ENCODE results near the gene ABTB2. TPM values are rescaled to one million over a fixed set of nuclear protein-coding genes. Genes with fewer than 3 reads are reported as not detected.

The ABTB2 gene
- total RNA-seq, 6 experiments from 2014 or later, result 6.0 to 14.9 (median 10.0) TPM

DNA sequence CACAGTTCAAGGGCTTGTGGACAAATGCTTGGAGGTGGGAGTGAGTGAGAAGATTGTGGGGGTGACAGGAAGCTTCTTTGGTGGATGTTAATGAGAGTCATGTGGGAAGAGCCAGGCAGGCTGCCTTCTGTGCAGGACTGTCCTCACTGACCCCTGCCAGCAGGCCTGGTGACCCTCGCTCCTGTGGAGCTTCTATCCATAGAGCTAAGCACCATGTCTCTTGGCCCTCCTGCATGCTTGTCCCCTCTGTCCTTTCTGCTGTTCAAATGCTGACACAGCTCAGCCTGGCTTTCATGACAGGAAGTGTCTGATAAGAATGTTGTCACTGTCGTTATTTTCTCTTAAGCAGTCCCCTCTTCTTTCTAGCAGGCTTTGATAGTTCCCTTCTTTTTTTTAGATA is 214.8 kb downstream of the ABTB2 start:
- Histone ChIP-seq H3K4me3 (no peak overlapping the region), H3K36me3 (peaks cover 0 to 91% (median 33%) of the 10 kb centered on the region in 4 donors), H3K9me3 (no peaks in the 10 kb centered on the region), H3K4me1 (no peaks in the 10 kb centered on the region), H3K27me3 (no peaks in the 10 kb centered on the region), H3K27ac (no peak overlapping the region)
- intact Hi-C loops (cut with DNase I), result no loop called here
- WGBS (ENCODE audit: insufficient coverage, low coverage, low lambda C conversion rate, missing lambda C conversion rate), result 74% methylated on average over 1 of the region's 2 CpGs
- TF ChIP-seq, protein P1, sequence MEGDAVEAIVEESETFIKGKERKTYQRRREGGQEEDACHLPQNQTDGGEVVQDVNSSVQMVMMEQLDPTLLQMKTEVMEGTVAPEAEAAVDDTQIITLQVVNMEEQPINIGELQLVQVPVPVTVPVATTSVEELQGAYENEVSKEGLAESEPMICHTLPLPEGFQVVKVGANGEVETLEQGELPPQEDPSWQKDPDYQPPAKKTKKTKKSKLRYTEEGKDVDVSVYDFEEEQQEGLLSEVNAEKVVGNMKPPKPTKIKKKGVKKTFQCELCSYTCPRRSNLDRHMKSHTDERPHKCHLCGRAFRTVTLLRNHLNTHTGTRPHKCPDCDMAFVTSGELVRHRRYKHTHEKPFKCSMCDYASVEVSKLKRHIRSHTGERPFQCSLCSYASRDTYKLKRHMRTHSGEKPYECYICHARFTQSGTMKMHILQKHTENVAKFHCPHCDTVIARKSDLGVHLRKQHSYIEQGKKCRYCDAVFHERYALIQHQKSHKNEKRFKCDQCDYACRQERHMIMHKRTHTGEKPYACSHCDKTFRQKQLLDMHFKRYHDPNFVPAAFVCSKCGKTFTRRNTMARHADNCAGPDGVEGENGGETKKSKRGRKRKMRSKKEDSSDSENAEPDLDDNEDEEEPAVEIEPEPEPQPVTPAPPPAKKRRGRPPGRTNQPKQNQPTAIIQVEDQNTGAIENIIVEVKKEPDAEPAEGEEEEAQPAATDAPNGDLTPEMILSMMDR (IDR thresholded peaks at IDR 0.05), result no peak
- TF ChIP-seq POLR2A (IDR thresholded peaks at IDR 0.05), result no peak
- DNase-seq (no peak), ATAC-seq (peak in 1 of 4 donors; percentile 20)

DNA sequence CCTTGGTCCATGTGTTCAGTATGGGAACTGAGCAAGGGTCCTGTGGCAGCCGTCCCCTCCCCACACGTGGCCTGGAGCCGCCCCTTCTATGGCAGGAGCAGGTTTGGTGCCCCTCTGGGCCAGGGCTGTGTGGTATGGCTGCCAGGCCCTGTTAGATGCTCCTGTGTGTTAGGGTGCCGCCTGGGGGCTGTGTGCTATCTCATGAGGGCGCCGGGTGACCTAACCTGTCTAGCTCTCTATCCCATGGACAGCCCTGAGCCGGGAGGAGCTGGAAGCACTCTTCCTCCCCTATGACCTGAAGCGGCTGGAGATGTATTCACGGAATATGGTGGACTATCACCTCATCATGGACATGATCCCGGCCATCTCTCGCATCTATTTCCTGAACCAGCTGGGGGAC is 217.7 kb downstream of the ABTB2 start:
- Histone ChIP-seq H3K4me1 (no peaks in the 10 kb centered on the region), H3K4me3 (no peak overlapping the region), H3K27me3 (no peaks in the 10 kb centered on the region), H3K27ac (no peak overlapping the region), H3K36me3 (peaks cover 0 to 91% (median 34%) of the 10 kb centered on the region in 4 donors), H3K9me3 (no peaks in the 10 kb centered on the region)
- no peak for DNase-seq
- TF ChIP-seq, protein P1 (IDR thresholded peaks at IDR 0.05), result no peak
- TF ChIP-seq POLR2A (IDR thresholded peaks at IDR 0.05), result no peak
- intact Hi-C loops (cut with DNase I), result no loop called here
- 80% methylated on average over 1 of the region's 11 CpGs for WGBS (ENCODE audit: insufficient coverage, low coverage, low lambda C conversion rate, missing lambda C conversion rate)
- no peak for ATAC-seq

DNA sequence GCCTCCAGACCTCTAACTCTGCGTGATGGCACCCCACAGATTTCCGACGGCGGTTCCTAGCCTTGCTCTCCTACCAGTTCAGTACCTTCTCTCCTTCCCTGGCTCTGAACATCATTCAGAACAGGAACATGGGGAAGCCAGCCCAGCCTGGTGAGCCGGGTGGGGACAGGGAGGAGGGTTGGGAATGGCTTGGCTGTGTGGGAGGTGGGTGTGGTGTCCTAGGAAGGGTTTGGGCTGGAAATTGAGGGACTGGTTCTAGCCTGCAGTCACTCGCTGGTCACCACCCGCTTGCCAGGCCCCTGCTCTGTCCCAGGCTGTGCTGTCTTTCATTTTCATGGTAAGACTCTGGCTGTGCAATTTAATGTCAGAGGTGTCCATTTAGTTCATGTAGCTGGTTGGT is 218.5 kb downstream of the ABTB2 start:
- DNase-seq, result no peak
- no peak for ATAC-seq
- H3K4me1 ChIP-seq, result no peaks in the 10 kb centered on the region
- no peak overlapping the region for H3K27ac ChIP-seq
- intact Hi-C loops (cut with DNase I), result no loop called here
- no peaks in the 10 kb centered on the region for H3K27me3 ChIP-seq
- H3K9me3 ChIP-seq, result no peaks in the 10 kb centered on the region
- peaks cover 0 to 91% (median 31%) of the 10 kb centered on the region in 4 donors for H3K36me3 ChIP-seq
- WGBS (ENCODE audit: insufficient coverage, low coverage, low lambda C conversion rate, missing lambda C conversion rate), result 80% methylated on average over 4 of the region's 7 CpGs
- no peak overlapping the region for H3K4me3 ChIP-seq
- TF ChIP-seq, protein P1 (IDR thresholded peaks at IDR 0.05), result no peak
- TF ChIP-seq POLR2A (IDR thresholded peaks at IDR 0.05), result no peak

GRCh38 chr11:34136420-34136819 is 221.4 kb downstream of the ABTB2 start:
- DNase-seq (no peak), ATAC-seq (no peak)
- intact Hi-C loops (cut with DNase I), result no loop called here
- Histone ChIP-seq H3K4me1 (no peaks in the 10 kb centered on the region), H3K4me3 (no peak overlapping the region), H3K27me3 (no peaks in the 10 kb centered on the region), H3K9me3 (no peaks in the 10 kb centered on the region), H3K36me3 (peaks cover 0 to 92% (median 19%) of the 10 kb centered on the region in 4 donors), H3K27ac (no peak overlapping the region)
- WGBS (ENCODE audit: insufficient coverage, low coverage, low lambda C conversion rate, missing lambda C conversion rate), result 100% methylated on average over 2 of the region's 8 CpGs
- no peak for TF ChIP-seq POLR2A (IDR thresholded peaks at IDR 0.05)
- TF ChIP-seq, protein P1 (IDR thresholded peaks at IDR 0.05), result no peak

DNA sequence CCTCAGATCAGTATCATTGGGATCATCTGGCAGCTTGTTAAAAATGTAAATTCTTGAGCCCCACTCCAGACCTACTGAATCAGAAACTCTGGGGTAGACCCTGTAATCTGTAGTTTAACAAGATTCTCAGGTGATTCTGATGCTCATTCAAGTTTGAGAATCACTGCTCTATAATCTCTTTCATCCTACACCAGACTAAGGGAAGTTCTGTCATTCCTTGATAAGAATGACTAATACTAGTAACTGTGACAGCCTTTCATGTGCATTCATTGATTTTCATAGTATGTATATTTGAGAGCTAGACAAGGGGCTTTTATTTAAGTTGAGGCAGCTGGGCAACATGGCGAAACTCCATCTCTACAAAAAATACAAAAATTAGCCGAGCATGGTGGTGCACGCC is 222.4 kb downstream of the ABTB2 start:
- DNase-seq, result no peak
- 100% methylated on average over 1 of the region's 3 CpGs for WGBS (ENCODE audit: insufficient coverage, low coverage, low lambda C conversion rate, missing lambda C conversion rate)
- TF ChIP-seq, protein P1 (IDR thresholded peaks at IDR 0.05), result no peak
- TF ChIP-seq POLR2A (IDR thresholded peaks at IDR 0.05), result no peak
- Histone ChIP-seq H3K36me3 (peaks cover 0 to 94% (median 16%) of the 10 kb centered on the region in 4 donors), H3K9me3 (no peaks in the 10 kb centered on the region), H3K4me3 (no peak overlapping the region), H3K27ac (no peak overlapping the region), H3K4me1 (no peaks in the 10 kb centered on the region), H3K27me3 (no peaks in the 10 kb centered on the region)
- no peak for ATAC-seq
- intact Hi-C loops (cut with DNase I), result no loop called here

Data from right lobe of liver (tissue), 6 donors.